Neural cell (in vitro differentiated cells): ENCODE results near the gene TCF4. TPM values are rescaled to one million over a fixed set of nuclear protein-coding genes. Genes with fewer than 3 reads are reported as not detected.

Source experiments
- H2AFZ ChIP-seq: fragments of 200-600, 300-800 bp; sonication (generic), shearing (Covaris generic); 2 replicates; pipeline ENCODE4 v1.6.0; 2014; ENCODE audit warnings: low read depth, mild to moderate bottlenecking, antibody characterized with exemption, low read length, moderate library complexity
- H3F3A ChIP-seq: fragments of 200-600 bp; shearing (Covaris generic); 2 replicates; pipeline ENCODE4 v1.6.1; 2016; ENCODE audit warnings: mild to moderate bottlenecking, moderate library complexity, mixed read lengths, antibody characterized with exemption, low read length; ENCODE audit not compliant: insufficient read depth, poor library complexity, severe bottlenecking
- H3K27ac ChIP-seq: fragments of 200-600, 300-800 bp; sonication (generic), shearing (Covaris generic); 2 replicates; pipeline ENCODE4 v1.5.1; 2014; ENCODE audit warnings: mild to moderate bottlenecking, low read length, moderate library complexity
- H3K27me3 ChIP-seq: fragments of 300-800, 200-600 bp; sonication (generic), shearing (Covaris generic); 2 replicates; pipeline ENCODE4 v1.6.0; 2014; ENCODE audit warnings: mild to moderate bottlenecking, low read depth, low read length, moderate library complexity; ENCODE audit not compliant: insufficient read depth
- H3K36me3 ChIP-seq: fragments of 300-800, 200-600 bp; sonication (generic), shearing (Covaris generic); 2 replicates; pipeline ENCODE4 v1.5.1; 2014; ENCODE audit warnings: mild to moderate bottlenecking, antibody characterized with exemption, low read length, moderate library complexity; ENCODE audit not compliant: insufficient read depth
- H3K4me2 ChIP-seq: fragments of 300-800, 200-600 bp; sonication (generic), shearing (Covaris generic); 2 replicates; pipeline ENCODE4 v1.6.0; 2014; ENCODE audit warnings: mild to moderate bottlenecking, low read length
- H3K4me3 ChIP-seq: fragments of 300-800, 200-600 bp; sonication (generic), shearing (Covaris generic); 2 replicates; pipeline ENCODE4 v1.5.1; 2014; ENCODE audit warnings: mild to moderate bottlenecking, low read length, moderate library complexity
- H3K79me2 ChIP-seq: fragments of 200-600 bp; shearing (Covaris generic); replicated peaks from 2 replicates; pipeline ENCODE4 v1.6.0; 2014; ENCODE audit warnings: mild to moderate bottlenecking, low read length, moderate library complexity; ENCODE audit not compliant: insufficient read depth
- H3K9ac ChIP-seq: fragments of 300-800, 200-600 bp; sonication (generic), shearing (Covaris generic); 2 replicates; pipeline ENCODE4 v1.6.1; 2016; ENCODE audit warnings: mild to moderate bottlenecking, low read length, mixed read lengths
- H3K9me2 ChIP-seq: fragments of 200-600 bp; shearing (Covaris generic); 2 replicates; pipeline ENCODE4 v1.6.1; 2016; ENCODE audit warnings: mild to moderate bottlenecking, low read length, mixed read lengths; ENCODE audit not compliant: insufficient read depth
- H3K9me3 ChIP-seq: fragments of 200-600, 300-800 bp; sonication (generic), shearing (Covaris generic); 2 replicates; pipeline ENCODE4 v1.6.1; 2016; ENCODE audit warnings: mild to moderate bottlenecking, mixed run types, low read length, moderate library complexity, mixed read lengths
- H4K20me1 ChIP-seq: fragments of 200-600 bp; shearing (Covaris generic); 2 replicates; pipeline ENCODE4 v1.6.1; 2016; ENCODE audit warnings: mild to moderate bottlenecking, mixed run types; ENCODE audit not compliant: insufficient read depth
- CTCF ChIP-seq: fragments of 450-650 bp; IDR thresholded peaks from 2 replicates; pipeline ENCODE4 v1.5.1; 2014; ENCODE audit warnings: antibody characterized with exemption, mild to moderate bottlenecking, moderate library complexity; ENCODE audit not compliant: poor library complexity, severe bottlenecking
- EP300 ChIP-seq: fragments of 450-650 bp; conservative IDR thresholded peaks from 2 replicates; pipeline ENCODE4 v1.6.1; 2014; ENCODE audit warnings: antibody characterized with exemption, mild to moderate bottlenecking, moderate library complexity; ENCODE audit not compliant: poor library complexity, severe bottlenecking
- EZH2 ChIP-seq: fragments of 200-600, 300-800 bp; shearing (Covaris generic), sonication (generic); IDR thresholded peaks from 2 replicates; pipeline ENCODE4 v1.6.1; 2014; ENCODE audit warnings: antibody characterized with exemption, low read length, borderline replicate concordance, mild to moderate bottlenecking; ENCODE audit not compliant: insufficient read depth, poor library complexity, severe bottlenecking
- MXI1 ChIP-seq: fragments of 450-650 bp; conservative IDR thresholded peaks from 2 replicates; pipeline ENCODE4 v1.6.1; 2014; ENCODE audit warnings: antibody characterized with exemption, mild to moderate bottlenecking; ENCODE audit not compliant: poor library complexity, severe bottlenecking
- POLR2AphosphoS5 ChIP-seq: IDR thresholded peaks from 2 replicates; pipeline ENCODE4 v1.6.1; 2012
- RAD21 ChIP-seq: fragments of 450-650 bp; conservative IDR thresholded peaks from 2 replicates; pipeline ENCODE4 v1.6.1; 2014; ENCODE audit warnings: antibody characterized with exemption, mild to moderate bottlenecking, moderate library complexity
- REST ChIP-seq: IDR thresholded peaks from 2 replicates; pipeline ENCODE4 v1.6.1; 2012; ENCODE audit warnings: borderline replicate concordance
- SMC3 ChIP-seq: fragments of 450-650 bp; conservative IDR thresholded peaks from 2 replicates; pipeline ENCODE4 v1.6.1; 2014; ENCODE audit warnings: antibody characterized with exemption, mild to moderate bottlenecking, moderate library complexity; ENCODE audit not compliant: poor library complexity
- TAF1 ChIP-seq: IDR thresholded peaks from 2 replicates; pipeline ENCODE4 v1.6.1; 2012; ENCODE audit warnings: low read depth
- polyA plus RNA-seq: library from polyadenylated mRNA; depleted of rRNA; stranded (reverse); fragments of >200 nt; gene quantifications from 2 replicates; pipeline ENCODE4 v1.2.3, GENCODE V29; 2014

TCF4 gene
- polyA plus RNA-seq, 1 donor from 2014 or later, result 7.0 TPM

GRCh38 chr18:55477499-55477859 is 110.5 kb downstream of the TCF4 start:
- Histone ChIP-seq H3K36me3 (no peaks in the 10 kb centered on the region), H3K9ac (no peak overlapping the region), H3K27ac (no peak overlapping the region), H3K9me3 (no peaks in the 10 kb centered on the region), H3K27me3 (no peaks in the 10 kb centered on the region), H2AFZ (no peak overlapping the region), H3K79me2 (peaks cover 27% of the 10 kb centered on the region), H3K9me2 (no peaks in the 10 kb centered on the region), H4K20me1 (no peaks in the 10 kb centered on the region), H3K4me2 (no peak overlapping the region), H3F3A (no peaks in the 10 kb centered on the region), H3K4me3 (no peak overlapping the region)
- TF ChIP-seq CTCF (no peak), RAD21 (no peak), POLR2AphosphoS5 (no peak), EZH2 (no peak), EP300 (no peak)

- Histone ChIP-seq H3K4me3 (no peak overlapping the region), H3K27ac (no peak overlapping the region), H3K9ac (no peak overlapping the region), H3K4me2 (no peak overlapping the region), H3K9me2 (no peaks in the 10 kb centered on the region), H3K9me3 (no peaks in the 10 kb centered on the region), H2AFZ (no peak overlapping the region), H4K20me1 (no peaks in the 10 kb centered on the region), H3F3A (no peaks in the 10 kb centered on the region), H3K27me3 (no peaks in the 10 kb centered on the region), H3K36me3 (no peaks in the 10 kb centered on the region), H3K79me2 (peaks cover 26% of the 10 kb centered on the region)
- TF ChIP-seq EZH2, result no peak
- TF ChIP-seq REST, result no peak
- TF ChIP-seq POLR2AphosphoS5, result no peak
- no peak for TF ChIP-seq SMC3
- TF ChIP-seq CTCF, result no peak
- no peak for TF ChIP-seq TAF1
- TF ChIP-seq MXI1, result no peak
- TF ChIP-seq EP300, result no peak
- TF ChIP-seq RAD21, result no peak
These were observed 112.1 kb downstream of the TCF4 start for GRCh38 chr18:55475916-55476315.
